GM15510 (cell line): ENCODE results near the gene LHX3.

ENCODE experiments used
- POLR2A ChIP-seq: IDR thresholded peaks from 3 replicates; pipeline ENCODE4 v1.6.1; 2011; ENCODE audit warnings: borderline replicate concordance; ENCODE audit not compliant: insufficient read length; ENCODE audit errors: extremely low read depth

Gene LHX3

GRCh38 chr9:136235171-136235570, 30.2 kb upstream of the LHX3 start:
- no peak for TF ChIP-seq POLR2A

- TF ChIP-seq POLR2A = no peak
These were observed 29.7 kb upstream of the LHX3 start for GRCh38 chr9:136234597-136234996.

DNA sequence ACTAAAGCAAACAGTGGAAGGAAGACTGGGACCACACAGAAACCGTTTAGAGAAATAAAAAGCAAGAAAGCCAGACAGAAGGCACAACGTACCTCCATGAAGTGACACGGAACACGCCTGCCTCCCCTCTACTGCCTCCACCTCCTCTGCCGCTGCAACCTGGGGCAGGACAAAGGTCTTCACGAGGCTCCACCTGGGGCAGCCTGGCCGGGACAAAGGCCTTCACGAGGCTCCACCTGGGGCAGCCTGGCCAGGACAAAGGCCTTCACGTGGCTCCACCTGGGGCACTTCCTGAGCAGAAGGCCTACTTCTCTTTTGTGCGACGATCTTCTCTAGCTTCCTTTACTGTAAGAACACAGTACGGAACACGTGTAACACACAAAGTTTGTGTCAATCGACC, 28.9 kb upstream of the LHX3 start:
- no peak for TF ChIP-seq POLR2A

DNA sequence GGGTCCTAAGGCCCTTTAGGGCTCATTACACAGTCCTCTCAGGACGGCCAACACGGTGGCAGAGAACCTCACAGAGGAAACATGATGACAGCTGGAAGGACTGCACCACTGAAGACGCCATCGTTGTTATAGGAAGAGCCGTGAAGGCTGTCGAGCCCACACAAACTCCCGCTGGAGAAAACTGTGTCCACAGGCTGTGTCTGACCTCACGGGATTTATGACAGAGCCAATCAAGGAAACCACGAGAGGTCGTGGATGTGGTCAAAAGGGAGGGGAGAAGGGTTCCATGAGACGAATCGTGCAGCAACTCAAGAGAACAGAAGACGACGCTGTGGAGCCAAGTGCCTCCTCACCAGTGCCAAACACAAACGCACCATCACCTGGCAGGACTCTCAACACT, 28.5 kb upstream of the LHX3 start:
- TF ChIP-seq POLR2A = no peak

- TF ChIP-seq POLR2A = no peak
These were observed 28.0 kb upstream of the LHX3 start for GRCh38 chr9:136232969-136233368.

DNA sequence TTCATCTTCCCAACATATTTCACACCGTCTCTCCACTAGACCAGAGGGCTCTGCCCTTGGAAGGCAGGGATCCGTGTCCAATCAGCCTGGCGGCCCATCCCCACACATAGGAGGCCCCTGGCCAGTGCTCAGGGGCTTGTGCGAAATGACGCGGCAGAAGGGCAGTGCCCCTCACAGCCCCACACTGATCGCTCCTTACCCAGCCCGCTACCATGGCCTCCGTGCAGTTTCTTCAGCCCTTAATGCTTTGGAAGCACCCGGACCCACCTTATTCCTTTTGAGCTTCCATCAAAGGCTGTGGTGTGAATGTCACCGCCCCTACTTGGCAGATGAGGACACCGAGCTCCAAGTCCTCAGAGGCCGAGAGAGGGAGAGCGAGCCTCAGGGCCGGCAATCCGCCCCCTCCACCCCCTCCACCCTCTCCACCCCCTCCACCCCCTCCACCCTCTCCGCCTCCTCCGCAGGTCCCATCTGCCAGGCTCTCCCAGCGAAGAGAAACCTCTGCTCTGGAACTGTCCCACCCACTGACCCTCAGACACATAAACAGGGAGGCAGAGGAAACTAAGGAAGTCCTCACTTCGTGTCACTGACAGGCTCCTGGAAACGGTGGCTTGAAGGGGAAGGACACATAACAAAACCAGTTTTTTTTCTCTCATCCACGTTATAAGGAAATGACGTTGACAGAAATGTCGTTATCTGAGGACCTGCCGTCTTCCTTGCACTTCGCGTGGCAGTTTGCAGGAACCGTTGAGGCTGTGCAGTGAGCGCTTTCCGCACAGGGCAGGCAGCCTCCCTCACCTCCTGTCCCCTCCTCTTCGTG, 26.8 kb upstream of the LHX3 start:
- TF ChIP-seq POLR2A = no peak

- no peak for TF ChIP-seq POLR2A
These were observed 25.8 kb upstream of the LHX3 start for GRCh38 chr9:136230773-136231172.

DNA sequence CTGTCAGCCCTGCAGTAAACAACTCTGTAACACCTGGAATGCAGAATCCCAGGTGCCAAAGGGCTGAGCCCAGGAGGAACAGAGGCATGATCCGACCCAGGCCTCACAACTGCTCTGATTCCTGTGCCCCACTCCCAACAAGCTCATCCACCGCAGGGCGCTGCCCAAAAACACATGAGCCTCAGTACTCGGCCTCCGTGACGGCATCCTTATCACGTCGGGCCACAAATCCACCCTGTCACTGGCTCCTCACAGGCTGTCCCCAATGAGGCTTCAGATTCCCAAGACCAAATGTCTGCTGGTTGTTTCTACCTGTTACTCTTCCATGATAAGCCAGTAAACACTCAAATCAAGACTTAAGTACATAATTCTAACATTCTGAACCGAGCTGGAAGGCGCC, 25.4 kb upstream of the LHX3 start:
- no peak for TF ChIP-seq POLR2A

DNA sequence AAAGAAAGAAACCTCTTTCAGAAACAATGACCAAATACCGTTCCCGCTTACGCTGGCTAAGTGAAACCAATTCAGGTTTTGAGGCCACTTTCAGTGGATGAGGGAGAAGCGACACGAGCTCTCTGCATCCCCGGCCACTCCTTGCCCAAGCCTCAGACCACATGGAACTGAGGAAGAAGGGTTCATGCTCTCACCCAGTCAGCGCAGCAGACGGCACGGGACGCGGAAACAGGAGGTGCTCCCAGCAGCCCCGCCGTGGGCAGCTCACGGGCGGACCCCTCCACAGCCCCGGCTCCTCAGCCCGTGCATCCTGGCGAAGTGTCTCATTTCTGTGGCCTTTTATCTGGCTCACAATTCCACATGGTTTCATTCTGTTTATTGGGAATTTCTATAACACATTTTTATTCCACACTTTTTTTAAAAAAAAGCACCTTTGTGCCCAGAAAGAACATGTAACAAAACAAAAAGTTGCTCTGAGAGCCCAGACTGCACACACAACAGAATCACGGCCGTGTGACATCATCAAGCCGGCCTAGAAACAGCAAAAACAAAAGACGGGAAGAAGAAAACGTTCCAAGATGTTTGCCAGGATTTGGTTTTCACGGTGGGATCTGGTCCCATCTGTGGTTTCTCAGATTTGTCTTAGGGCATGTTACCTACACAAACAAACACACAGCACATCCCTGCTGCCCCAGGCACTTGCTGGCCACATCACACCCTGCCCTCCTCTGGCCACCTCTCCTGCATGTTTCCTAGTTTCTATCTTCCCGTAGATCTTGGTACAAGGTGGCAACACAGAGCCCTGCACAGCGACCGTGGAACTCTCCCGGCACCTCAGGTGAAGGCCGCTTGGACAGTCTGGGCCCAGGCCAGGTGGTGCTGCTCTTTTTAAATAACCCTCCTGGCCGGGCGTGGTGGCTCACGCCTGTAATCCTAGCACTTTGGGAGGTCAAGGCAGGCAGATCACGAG, 24.5 kb upstream of the LHX3 start:
- no peak for TF ChIP-seq POLR2A

- no peak for TF ChIP-seq POLR2A
These were observed 23.4 kb upstream of the LHX3 start for GRCh38 chr9:136228107-136228875.

DNA sequence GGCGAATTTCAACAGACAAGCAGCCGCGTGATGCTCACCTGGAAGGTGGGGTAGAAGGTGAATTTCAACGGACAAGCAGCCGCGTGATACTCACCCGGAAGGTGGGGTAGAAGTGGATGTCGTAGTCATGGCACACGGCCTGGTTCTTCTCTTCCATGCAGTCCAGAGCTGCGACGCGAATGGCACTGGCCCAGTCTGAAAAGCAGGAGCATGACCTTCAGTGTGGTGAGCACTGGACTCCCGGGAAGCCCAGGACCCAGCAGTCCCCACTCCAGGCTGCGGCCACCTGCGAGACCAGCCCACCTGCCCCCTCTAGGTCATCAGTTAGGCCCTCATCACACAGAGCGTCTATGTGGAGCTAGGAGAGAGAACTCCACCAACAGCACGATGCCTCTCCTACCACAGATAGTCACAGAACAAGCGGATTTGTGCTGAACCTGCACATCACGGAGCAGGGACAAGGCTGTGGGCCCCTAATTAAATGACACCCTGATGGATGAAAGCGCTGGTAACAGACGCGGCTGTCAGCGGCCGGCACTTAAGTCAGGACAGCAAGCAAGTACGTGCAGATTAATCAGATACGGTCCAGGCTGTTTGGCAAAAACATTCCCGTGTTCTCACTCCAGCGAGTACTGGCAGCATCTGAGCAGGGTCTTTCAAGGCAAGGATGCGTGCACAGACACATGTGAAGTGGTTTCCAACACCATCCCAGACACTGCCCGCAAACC, 21.9 kb upstream of the LHX3 start:
- no peak for TF ChIP-seq POLR2A

GRCh38 chr9:136225748-136226679, 21.1 kb upstream of the LHX3 start:
- no peak for TF ChIP-seq POLR2A

DNA sequence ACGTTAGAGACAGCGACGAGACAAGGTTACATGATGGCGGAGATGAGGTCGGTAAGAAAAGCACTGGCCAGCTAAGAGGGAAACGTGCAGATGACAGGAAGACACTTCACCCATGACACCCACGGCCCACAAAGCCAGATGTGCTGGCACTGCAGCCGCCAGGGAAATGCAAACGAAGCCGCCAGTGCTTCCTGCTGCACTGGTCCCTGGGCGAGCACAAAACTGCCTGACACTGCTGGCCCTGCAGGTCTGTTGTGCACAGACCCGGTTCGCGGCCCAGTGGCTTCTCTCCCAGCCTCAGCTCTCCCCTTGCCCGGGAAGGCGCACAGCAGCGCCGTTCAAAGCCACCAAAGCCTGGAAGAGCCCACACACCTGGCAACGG, 20.4 kb upstream of the LHX3 start:
- TF ChIP-seq POLR2A = peak; percentile 40
